HepG2 (cell line): ENCODE results near the gene PRM2. TPM values are rescaled to one million over a fixed set of nuclear protein-coding genes. Genes with fewer than 3 reads are reported as not detected.

Source experiments
- ATAC-seq: fragments of 200-7000 bp; cut with Tn5 transposase; 3 replicates; pipeline ENCODE4 v1.9.1; 2020; ENCODE audit warnings: mild to moderate bottlenecking, moderate library complexity
- BruUV-seq: library from RNA; stranded (reverse); fragments of 400-500 nt; replicated peaks from 2 replicates; lab custom pipeline; 2021; lab: Mats Ljungman, UMichigan
- CTCF ChIA-PET: fragments of 300-600 bp; formaldehyde crosslinking; extraction: SDS; loops from one replicate; lab custom pipeline; 2021; ENCODE audit warnings: low total read pairs, inconsistent platforms, low intra/inter-chr PET ratio; lab: Yijun Ruan, JAX
- POLR2A ChIA-PET: fragments of 350-600 bp; sonication (Branson Sonifier 250); formaldehyde crosslinking; loops from one replicate; lab custom pipeline; 2020; ENCODE audit warnings: antibody characterized with exemption, inconsistent platforms; lab: Yijun Ruan, JAX
- DNase-seq: peaks from one replicate; pipeline ENCODE4 v3.0.0-alpha.2; 2015; ENCODE audit warnings: low spot score
- FAIRE-seq: peaks from 3 replicates; lab custom pipeline; 2011; peaks lifted over from hg19 to GRCh38; lab: Jason Lieb, UNC
- H2AFZ ChIP-seq: one replicate; pipeline ENCODE4 v1.6.1; 2011; ENCODE audit warnings: low read length, inconsistent platforms
- H3K27ac ChIP-seq: fragments of 300-600 bp; 3 replicates; pipeline ENCODE4 v1.8.0; 2011; ENCODE audit warnings: mixed run types, mild to moderate bottlenecking, mixed read lengths, low read length, inconsistent platforms; ENCODE audit not compliant: insufficient read depth; ENCODE audit errors: extremely low read length
- H3K27me3 ChIP-seq, 2 experiments: fragments of 200-600 bp in 1 of 2; 2 replicates in 1 of 2; 3 replicates in 1 of 2; pipeline versions ENCODE4 v1.6.0 to v1.8.0; 2011; ENCODE audit warnings: low read length in 2 of 2, mild to moderate bottlenecking in 2 of 2, moderate library complexity in 2 of 2, inconsistent platforms in 1 of 2; ENCODE audit not compliant: insufficient read depth in 2 of 2, control insufficient read depth in 1 of 2
- H3K36me3 ChIP-seq, 2 experiments: fragments of 200-600 bp in 1 of 2; replicated peaks in 1 of 2; 2 replicates in 1 of 2; 3 replicates in 1 of 2; pipeline versions ENCODE4 v1.5.1 to v1.8.0; 2011; ENCODE audit warnings: low read length in 2 of 2, inconsistent platforms in 1 of 2; ENCODE audit not compliant: insufficient read depth in 2 of 2, control insufficient read depth in 1 of 2
- H3K4me1 ChIP-seq: 2 replicates; pipeline ENCODE4 v1.5.1; 2012; ENCODE audit warnings: low read length, inconsistent platforms; ENCODE audit not compliant: insufficient read depth
- H3K4me2 ChIP-seq: 2 replicates; pipeline ENCODE4 v1.6.0; 2011; ENCODE audit warnings: low read depth, low read length, inconsistent platforms
- H3K4me3 ChIP-seq, 3 experiments: fragments of 200-600 bp in 1 of 3; sonication (generic), shearing (Covaris generic) in 1 of 3; replicated peaks in 1 of 3; 2 replicates each; pipeline ENCODE4 v1.5.1; 2011 to 2016; ENCODE audit warnings: low read length in 3 of 3, inconsistent platforms in 2 of 3, low read depth in 2 of 3, mild to moderate bottlenecking in 2 of 3, control low read depth in 1 of 3, mixed read lengths in 1 of 3; ENCODE audit not compliant: insufficient read depth in 1 of 3
- H3K79me2 ChIP-seq: one replicate; pipeline ENCODE4 v1.6.1; 2011; ENCODE audit warnings: low read length, inconsistent platforms; ENCODE audit not compliant: insufficient read depth
- H3K9ac ChIP-seq: 2 replicates; pipeline ENCODE4 v1.6.0; 2011; ENCODE audit warnings: mild to moderate bottlenecking, low read depth, low read length, inconsistent platforms; ENCODE audit not compliant: insufficient read depth
- H3K9me3 ChIP-seq: 2 replicates; pipeline ENCODE4 v1.5.1; 2012; ENCODE audit warnings: mild to moderate bottlenecking, low read length
- H4K20me1 ChIP-seq: 2 replicates; pipeline ENCODE4 v1.6.0; 2011; ENCODE audit warnings: inconsistent platforms, mild to moderate bottlenecking, low read length, moderate library complexity; ENCODE audit not compliant: insufficient read depth
- HDAC6 ChIP-seq: fragments of 200-600 bp; sonication (generic); IDR thresholded peaks from 2 replicates; pipeline ENCODE4 v1.7.0; 2017; ENCODE audit warnings: mild to moderate bottlenecking, antibody characterized with exemption, low read length, low read depth
- WGBS: methylation state at CpG from one replicate; pipeline ENCODE4 v1.1.6; 2017; ENCODE audit warnings: low lambda C conversion rate; 5-methylcytosine and 5-hydroxymethylcytosine counted together
- in situ Hi-C: cut with HindIII; loops from 2 replicates; pipeline ENCODE4 v1.10.0; 2017; ENCODE audit warnings: low pct_unique_long_range_greater_than_20kb; ENCODE audit not compliant: extremely low pct_ligation_motif_present
- intact Hi-C: fragments of 100-400 bp; cut with micrococcal nuclease; formaldehyde crosslinking; loops from one replicate; pipeline ENCODE4 v1.10.0; 2022; ENCODE audit not compliant: unreplicated experiment
- polyA plus RNA-seq, 8 experiments: library from polyadenylated mRNA; depleted of rRNA in 3 of 8; stranded (reverse) in 7 of 8; unstranded in 1 of 8; fragments of >200 nt; fragmentation: Illumina TruSeq in 4 of 8; extraction: Trizol in 4 of 8; gene quantifications; 2 replicates each; pipeline versions ENCODE4 v1.2.1 to v1.2.3, GENCODE V29; 2011 to 2016; ENCODE audit warnings: low read depth in 4 of 8, missing spikeins in 1 of 8, mixed read lengths in 1 of 8; ENCODE audit not compliant: insufficient read depth in 1 of 8
- total RNA-seq, 5 experiments: library from RNA; depleted of rRNA; stranded (reverse); fragments of >200 nt; fragmentation: Illumina TruSeq; extraction: Trizol; gene quantifications; 2 replicates each; pipeline ENCODE4 v1.2.3, GENCODE V29; 2016; ENCODE audit warnings: low read depth in 1 of 5
- TF ChIP-seq, protein P1 (sequence below), 2 experiments: IDR thresholded peaks; 2 replicates each; pipeline ENCODE4 v1.6.1; 2011 to 2012; ENCODE audit warnings: low read length in 2 of 2, borderline replicate concordance in 1 of 2, low read depth in 1 of 2, mild to moderate bottlenecking in 1 of 2, moderate library complexity in 1 of 2

PRM2 gene
- total and polyA plus RNA-seq, 2 of the 13 experiments (the other 11 are each of a cell fraction or from before 2014, with no cell fraction given), result 0.54 TPM; not detected in 1

DNA sequence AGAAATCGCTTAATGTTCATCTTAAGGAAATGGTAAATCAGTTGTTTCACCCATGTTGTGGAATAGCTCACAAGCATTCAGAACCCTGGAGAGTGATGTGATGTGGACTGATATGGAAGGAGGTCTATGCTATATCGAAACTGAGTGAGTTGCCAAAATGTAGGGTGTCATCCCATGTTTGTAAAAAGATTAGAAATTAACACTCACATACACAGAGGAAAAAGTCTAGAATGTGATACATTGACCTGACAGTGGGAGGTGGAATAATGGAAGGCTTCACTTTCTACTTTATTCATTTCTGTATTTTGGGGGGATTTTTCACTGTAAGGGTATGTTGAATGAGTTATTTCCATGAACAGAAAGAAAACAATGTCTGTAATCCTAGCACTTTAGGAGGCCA lies 9.6 kb upstream of the PRM2 start:
- H3K4me3 ChIP-seq, result no peak overlapping the region

More for the DNA sequence above, 9.6 kb upstream of the PRM2 start:
- H3K79me2 ChIP-seq, result no peaks in the 10 kb centered on the region
- POLR2A ChIA-PET, result interaction anchor here (1.1 to 3.8 kb wide), 2 partner anchors 13 to 30 kb away, joined by 3 to 30 read pairs; partner anchors contain the start of gene SOCS1
- CTCF ChIA-PET, result no interaction called here
- no peak for DNase-seq
- no peak for TF ChIP-seq HDAC6
- TF ChIP-seq, protein P1, sequence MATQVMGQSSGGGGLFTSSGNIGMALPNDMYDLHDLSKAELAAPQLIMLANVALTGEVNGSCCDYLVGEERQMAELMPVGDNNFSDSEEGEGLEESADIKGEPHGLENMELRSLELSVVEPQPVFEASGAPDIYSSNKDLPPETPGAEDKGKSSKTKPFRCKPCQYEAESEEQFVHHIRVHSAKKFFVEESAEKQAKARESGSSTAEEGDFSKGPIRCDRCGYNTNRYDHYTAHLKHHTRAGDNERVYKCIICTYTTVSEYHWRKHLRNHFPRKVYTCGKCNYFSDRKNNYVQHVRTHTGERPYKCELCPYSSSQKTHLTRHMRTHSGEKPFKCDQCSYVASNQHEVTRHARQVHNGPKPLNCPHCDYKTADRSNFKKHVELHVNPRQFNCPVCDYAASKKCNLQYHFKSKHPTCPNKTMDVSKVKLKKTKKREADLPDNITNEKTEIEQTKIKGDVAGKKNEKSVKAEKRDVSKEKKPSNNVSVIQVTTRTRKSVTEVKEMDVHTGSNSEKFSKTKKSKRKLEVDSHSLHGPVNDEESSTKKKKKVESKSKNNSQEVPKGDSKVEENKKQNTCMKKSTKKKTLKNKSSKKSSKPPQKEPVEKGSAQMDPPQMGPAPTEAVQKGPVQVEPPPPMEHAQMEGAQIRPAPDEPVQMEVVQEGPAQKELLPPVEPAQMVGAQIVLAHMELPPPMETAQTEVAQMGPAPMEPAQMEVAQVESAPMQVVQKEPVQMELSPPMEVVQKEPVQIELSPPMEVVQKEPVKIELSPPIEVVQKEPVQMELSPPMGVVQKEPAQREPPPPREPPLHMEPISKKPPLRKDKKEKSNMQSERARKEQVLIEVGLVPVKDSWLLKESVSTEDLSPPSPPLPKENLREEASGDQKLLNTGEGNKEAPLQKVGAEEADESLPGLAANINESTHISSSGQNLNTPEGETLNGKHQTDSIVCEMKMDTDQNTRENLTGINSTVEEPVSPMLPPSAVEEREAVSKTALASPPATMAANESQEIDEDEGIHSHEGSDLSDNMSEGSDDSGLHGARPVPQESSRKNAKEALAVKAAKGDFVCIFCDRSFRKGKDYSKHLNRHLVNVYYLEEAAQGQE (IDR thresholded peaks at IDR 0.05; ENCODE audit: borderline replicate concordance in 1 of 2, low read depth in 1 of 2, low read length in 2 of 2), result peak in 1 of 2 experiments; percentile 62; a peak in 2 of 4 replicates
- TF ChIP-seq, all 625 proteins: peak for 1
- Histone ChIP-seq H2AFZ (no peak overlapping the region), H3K27me3 (no peaks in the 10 kb centered on the region), H3K4me2 (no peak overlapping the region), H3K4me1 (peaks cover 90% of the 10 kb centered on the region), H4K20me1 (no peaks in the 10 kb centered on the region), H3K9ac (no peak overlapping the region), H3K36me3 (no peaks in the 10 kb centered on the region), H3K27ac (no peak overlapping the region), H3K9me3 (no peaks in the 10 kb centered on the region)
- in situ Hi-C loops, result no loop called here
- FAIRE-seq (no peak), ATAC-seq (no peak)
- intact Hi-C loops, result no loop called here
- 84% methylated on average over 2 of the region's 2 CpGs for WGBS
- BruUV-seq, result no TSS peak
